HG03139 (cell line): ENCODE measurements around the gene NR6A1.

Experiments
- ATAC-seq: cut with Tn5 transposase; IDR thresholded peaks from one replicate; pipeline ENCODE4 v1.9.1; 2021; ENCODE audit not compliant: unreplicated experiment

The NR6A1 gene

GRCh38 chr9:124730772-124731171, 40.3 kb downstream of the NR6A1 start:
- no peak for ATAC-seq

DNA sequence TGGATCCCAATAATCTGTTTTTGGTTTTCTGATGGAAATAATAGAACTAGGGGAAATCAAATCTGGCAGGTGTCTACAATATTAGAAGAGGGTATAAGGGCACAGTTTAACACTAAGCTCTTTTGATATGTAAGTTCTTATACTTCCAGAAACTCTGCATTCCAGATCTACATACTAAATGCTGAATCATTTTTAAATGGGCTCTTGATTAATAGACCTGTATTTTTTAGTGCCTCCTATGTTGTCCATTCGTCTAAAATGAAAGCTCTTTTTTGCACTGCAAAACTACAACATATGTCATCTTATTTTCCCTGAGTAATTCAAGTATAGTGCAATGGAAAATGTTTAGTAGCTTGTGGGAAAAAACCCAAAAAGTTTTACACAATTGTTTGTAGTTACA, 44.2 kb downstream of the NR6A1 start:
- ATAC-seq: no peak

- no peak for ATAC-seq
These were observed 46.1 kb downstream of the NR6A1 start for GRCh38 chr9:124725068-124725452.

- ATAC-seq: no peak
These were observed 46.6 kb downstream of the NR6A1 start for GRCh38 chr9:124724415-124725067.

DNA sequence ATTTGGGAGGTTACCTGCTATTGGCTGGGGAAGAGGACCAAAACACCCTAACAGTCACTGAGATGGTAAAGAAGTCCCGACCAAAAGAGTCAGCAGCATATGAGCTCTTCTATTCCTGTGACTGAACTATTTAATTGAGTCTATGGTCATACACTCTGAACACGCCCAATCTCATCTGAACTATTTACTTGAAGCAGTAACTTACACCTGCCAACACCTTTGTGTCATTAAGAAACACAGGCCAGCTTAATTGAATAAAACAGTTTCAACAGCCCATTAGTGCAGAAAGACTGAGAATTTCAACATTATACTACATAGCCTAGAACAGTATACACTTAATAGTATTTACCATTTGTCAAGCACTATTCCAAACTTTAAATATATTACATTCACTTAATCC, 47.8 kb downstream of the NR6A1 start:
- ATAC-seq: no peak

DNA sequence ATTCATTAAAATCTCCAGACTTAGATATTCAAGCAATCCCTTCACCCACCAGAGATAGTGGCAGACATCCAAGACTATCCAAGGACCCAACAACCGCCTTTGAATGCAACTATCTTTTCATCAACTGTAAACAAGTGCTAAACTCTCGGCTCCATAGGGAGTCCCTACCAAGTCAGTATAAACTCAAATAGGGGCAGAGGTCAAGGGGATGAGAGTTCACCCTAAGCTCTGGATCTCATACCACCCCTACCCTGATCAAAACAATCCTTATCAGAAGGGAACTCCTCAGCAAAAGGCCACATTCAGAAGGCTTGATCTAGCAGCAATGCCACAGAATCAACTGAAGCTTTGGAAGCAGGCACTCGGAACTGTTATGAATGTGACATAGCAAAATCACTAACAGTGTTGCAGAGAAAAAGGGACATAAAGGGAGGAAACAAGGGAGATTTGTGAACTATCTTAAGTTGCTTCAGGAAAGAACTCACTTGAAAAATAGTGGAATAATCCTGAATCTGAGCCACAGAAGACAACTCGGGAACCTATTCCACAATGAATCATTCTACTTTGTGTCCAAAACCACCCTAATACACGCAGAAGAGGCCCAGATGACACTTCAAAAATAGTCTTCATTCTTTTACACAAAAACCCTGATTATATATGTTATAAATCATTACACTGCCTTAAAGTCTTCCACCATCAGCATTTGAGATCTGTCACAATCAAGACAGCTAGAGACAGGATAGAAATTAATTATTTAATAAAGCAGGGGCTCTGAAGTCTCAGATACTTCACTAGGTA, 49.8 kb downstream of the NR6A1 start:
- no peak for ATAC-seq

- no peak for ATAC-seq
These were observed 50.5 kb downstream of the NR6A1 start for GRCh38 chr9:124720429-124721108.

- ATAC-seq: no peak
These were observed 52.2 kb downstream of the NR6A1 start for GRCh38 chr9:124718928-124719327.

DNA sequence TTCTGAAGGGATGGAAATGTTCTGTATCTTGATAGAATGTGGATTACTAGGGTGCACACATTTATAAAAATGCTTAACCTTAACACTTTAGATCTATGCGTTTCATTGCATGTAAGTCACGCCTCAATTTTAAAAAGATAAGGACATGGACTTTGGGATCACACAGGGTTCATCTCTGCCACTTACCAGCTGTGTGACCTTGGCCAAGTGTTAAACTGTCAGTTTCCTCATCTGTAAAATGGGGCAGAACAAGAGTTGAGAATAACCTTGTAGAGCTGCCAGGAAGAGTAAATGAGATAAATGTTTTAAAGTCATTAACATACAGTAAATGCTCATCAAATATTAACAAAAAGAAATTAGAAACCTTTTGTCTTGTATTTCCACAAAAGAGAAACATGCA, 53.5 kb downstream of the NR6A1 start:
- no peak for ATAC-seq

DNA sequence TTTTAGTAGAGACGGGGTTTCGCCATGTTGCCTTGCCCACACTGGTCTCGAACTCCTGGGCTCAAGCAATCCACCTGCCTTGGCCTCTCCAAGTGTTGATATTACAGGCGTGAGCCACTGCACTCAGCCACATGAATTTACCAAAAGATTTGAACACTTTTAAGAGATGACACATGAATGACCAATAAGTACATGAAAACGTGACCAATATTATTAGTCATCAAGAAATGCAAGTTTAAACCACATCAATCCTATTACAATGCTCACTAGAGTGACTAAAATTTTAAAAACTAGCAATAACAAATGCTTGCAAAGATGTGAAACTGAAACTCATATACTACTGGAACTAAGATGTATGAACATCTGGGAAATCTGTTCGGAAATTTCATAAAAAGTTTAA, 54.3 kb downstream of the NR6A1 start:
- ATAC-seq: no peak

- ATAC-seq: no peak
These were observed 60.3 kb downstream of the NR6A1 start for GRCh38 chr9:124710766-124711165.

- no peak for ATAC-seq
These were observed 61.8 kb downstream of the NR6A1 start for GRCh38 chr9:124709292-124709690.

DNA sequence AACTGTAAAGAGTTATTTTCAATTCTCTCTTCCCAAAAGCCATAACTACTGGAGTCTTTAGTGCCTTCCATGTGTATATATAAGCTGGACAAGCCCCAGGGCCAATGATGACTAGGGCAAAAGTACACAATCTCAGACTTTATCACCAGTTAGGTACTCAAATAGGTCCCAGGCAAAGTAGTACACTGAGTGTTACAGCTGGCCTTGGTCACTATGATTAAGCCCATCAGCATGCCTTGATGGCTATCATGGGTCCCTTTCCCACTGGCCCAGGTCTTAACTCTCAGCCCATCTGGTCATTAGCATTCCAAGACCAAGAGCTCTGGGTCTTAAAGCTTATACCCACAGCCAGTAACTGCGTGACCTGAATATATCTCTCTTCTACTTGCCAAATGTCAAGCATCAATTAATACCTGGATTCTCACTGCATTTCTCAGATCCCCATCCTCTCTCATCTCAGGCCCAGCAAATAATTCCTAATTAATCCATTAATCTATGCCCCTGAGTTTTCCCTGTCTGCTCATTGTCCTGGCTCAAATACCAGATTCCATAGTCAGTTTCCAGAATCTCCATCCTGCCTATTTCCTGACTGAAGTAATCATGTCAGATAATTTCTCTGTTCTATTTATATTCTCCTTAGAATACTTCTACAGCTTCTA, 62.3 kb downstream of the NR6A1 start:
- no peak for ATAC-seq

DNA sequence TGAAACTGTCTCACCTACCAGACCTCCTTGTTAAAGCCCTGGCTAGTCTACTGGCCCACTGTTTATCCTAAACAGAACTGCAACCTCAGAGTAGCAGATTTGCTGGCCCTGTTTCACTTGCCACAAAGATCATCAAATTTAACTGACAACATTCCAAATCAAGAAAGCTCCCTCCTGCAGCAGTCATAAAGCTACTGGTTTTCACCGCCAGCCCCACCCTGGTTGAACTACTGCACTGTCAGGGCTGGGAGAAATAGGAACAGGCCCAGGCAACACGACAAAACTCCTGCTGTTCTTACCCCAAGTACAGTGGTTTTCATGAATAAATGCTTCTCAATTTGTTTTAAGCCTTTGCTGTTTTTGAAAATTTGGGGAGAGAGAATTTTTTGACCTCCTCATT, 63.0 kb downstream of the NR6A1 start:
- no peak for ATAC-seq

DNA sequence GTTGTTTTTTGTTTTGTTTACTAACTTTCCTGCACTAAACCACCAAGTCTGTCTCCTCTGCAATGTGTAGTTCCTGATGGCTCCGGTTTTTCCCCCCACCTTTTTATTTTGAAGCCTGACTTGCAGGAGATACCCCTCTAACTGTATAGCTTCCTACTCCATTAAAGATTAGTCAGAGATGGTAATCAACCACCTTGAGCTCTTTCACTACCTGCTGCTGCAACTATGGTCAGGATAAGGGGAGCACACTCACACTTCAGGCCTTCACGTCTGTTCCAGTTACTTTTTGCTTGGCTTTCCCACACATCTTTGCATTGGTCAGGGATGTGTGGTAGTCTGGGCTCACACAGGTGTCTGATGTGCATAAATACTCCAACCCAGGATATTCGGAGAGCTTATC, 63.4 kb downstream of the NR6A1 start:
- ATAC-seq: no peak

DNA sequence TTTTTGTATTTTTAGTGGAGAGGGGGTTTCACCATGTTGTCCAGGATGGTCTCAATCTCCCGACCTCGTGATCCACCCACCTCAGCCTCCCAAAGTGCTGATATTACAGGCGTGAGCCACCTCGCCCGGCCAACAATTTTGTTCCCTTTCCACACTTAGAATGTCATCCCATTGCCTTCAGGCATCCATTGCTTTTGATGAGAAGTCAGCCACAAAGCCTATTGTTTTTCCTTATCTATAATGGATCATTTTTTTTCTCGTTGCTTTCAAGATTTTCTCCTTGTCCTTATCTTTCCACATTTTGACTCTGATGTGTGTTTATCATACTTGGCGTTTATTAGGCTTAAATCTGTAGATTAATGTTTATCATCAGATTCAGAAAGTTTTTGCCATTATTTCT, 64.4 kb downstream of the NR6A1 start:
- ATAC-seq: no peak

- no peak for ATAC-seq
These were observed 71.5 kb downstream of the NR6A1 start for GRCh38 chr9:124699575-124699974.

GRCh38 chr9:124698265-124698664, 72.8 kb downstream of the NR6A1 start:
- ATAC-seq: no peak

DNA sequence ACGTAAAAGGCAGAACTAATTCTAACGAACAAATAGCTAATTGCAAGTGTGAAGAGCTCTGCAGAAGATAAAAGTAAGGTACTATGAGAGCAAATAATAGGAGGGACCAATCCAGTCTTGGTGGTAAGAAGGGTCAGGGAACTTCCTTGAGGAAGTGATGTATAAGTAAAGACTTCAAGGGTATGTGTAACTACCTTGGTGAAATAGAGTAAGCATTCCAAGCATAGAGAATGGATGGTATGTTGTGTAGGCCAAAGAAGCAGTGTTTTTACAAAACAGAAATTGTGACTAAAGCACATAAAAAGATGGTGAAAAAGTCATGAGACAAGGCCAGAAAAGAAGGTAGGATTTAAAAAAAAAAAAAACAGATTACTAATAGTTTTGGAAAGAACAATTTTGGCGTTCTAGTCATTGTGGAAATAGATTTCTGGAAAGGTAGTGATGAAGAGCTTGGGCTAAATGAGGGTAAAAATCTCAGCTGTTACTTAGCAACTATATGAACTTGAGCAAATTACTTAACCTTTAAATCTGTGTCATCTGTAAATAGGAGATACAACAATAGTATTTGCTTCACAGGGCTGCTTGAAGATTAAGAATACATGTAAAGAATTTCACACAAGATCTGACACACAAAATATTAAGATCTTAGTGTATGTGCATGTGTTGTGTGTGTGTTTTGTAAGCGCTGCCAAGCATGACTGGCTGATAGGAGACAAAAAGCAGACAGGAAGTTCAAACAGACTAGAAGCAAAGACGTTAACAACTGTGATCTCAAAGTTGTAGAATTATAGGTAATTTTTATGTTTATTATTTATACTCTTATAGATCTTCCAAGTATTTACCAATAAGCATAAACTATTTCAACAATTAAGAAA, 73.5 kb downstream of the NR6A1 start:
- no peak for ATAC-seq

- ATAC-seq: no peak
These were observed 75.0 kb downstream of the NR6A1 start for GRCh38 chr9:124696101-124696500.
